ENCODE results near the gene NAV2.

NAV2 gene

DNA sequence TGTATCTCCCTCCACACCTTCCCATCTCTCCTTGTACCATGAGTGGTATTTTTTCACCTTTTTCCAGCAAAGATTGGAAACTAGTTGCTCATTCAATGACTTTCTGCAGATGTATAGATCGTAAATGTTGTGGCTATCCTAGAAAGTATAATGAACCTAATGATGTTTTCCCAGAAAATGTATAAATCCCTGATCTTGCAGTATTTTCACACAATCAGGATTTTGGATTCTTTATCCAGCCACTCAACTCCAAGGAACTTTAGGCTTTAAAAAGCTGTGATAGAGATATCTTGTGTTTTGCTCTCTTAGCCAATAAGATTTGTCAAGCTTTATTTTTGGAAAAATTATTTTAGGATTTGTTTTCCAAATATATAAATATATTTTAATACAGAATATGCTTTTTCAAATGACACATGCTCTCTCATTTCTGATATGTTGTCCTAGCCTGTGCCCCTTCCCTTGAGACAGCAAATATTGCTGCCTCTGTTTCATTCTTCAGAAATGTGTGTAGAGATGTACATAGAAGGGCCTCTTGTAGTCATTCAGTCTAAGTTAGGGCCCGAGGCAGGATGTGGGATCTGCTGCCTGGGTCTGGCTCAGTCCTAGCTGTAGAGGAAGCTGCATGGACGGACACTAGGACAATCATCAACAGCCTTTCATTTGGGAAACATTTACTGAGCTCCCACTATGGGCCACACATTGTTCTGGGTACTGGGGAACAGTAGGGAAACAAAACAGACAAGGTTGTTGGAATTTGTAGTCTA, 62.4 kb downstream of the NAV2 start:
- DNase-seq (ENCODE audit: low read depth) = no peak
- H3K4me3 ChIP-seq (ENCODE audit: control insufficient read depth, low read depth, low read length) = no peak overlapping the region

DNA sequence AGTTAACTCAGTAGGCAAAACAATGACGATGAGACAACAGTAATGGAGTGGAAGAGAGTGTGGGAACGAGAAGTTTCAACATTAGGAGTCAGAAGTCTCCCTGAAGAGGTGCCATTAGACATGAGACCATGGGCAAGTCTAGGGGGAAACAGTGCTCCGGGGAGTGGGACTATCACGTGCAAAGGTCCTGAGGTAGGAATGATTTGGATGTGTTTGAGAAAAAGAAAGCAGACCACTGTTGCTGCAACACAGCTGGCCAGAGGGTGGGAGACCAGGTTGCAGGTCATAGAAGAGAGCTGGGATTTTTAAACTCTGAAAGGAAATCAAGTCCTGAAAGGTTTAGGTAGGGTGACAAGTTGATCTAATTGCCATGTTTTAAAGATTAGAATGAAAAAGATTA, 63.0 kb downstream of the NAV2 start:
- H3K4me3 ChIP-seq (ENCODE audit: control insufficient read depth, low read depth, low read length) = no peak overlapping the region
- TF ChIP-seq CTCF (conservative IDR thresholded peaks at IDR 0.05; ENCODE audit: control insufficient read depth, insufficient read depth, low read depth, low read length) = no peak
- no peak for DNase-seq (ENCODE audit: low read depth)

More for the DNA sequence above, 62.4 kb downstream of the NAV2 start:
- no peak for TF ChIP-seq CTCF (conservative IDR thresholded peaks at IDR 0.05; ENCODE audit: control insufficient read depth, insufficient read depth, low read depth, low read length)

DNA sequence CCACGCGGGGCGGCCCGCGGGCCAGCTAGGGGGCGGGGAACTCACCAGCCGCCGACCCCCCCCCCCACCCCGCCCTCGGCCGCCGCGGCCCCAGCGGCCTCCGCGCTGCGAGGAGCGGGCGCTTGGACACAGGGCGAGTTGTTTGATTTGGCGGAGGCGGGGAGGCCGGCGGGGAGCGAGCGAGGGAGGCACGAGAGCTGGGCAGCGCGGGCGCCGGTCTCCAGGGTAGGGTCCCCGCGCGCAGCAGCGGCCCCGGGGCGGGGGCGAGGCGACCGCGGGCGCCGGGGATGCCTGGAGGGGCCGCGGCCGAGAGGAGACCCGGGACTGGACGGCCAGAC, 64.4 kb downstream of the NAV2 start:
- H3K4me3 ChIP-seq (ENCODE audit: control insufficient read depth, low read depth, low read length) = no peak overlapping the region
- no peak for TF ChIP-seq CTCF (conservative IDR thresholded peaks at IDR 0.05; ENCODE audit: control insufficient read depth, insufficient read depth, low read depth, low read length)
- no peak for DNase-seq (ENCODE audit: low read depth)

DNA sequence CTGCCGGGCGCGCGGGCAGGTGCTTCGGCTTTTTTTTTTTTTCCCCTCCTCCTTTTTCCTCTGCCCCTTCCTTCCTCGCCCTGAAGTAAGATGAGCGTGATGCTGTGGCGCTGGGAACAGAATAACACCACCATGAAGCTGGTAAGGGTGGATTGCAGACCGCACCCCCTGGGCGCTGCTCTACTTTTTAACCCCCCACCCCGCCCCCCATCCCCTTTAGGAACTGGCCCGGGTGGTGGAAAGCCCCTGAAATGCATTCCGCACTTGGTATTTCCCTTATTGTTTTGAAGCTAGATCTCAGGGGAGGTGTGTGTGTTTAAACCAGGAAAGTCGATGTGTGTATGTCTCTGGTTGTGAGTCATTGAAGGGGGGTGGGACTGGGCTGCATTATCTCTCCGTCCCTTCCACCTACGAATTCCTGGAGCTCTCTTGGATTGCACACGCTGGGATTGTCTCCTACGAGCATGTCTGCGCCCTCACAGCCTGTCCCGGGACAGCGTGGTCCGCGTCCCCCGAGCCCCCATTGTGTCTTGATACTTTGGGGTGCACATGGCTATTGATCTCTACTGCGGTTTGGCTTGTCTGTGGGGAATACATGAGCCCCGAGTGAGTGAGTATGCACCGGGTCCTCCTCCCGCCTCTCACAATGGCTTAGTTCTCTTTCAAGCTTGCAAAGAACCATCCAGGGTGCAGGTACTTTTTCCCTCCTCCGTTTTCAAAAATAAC, 64.9 kb downstream of the NAV2 start:
- H3K4me3 ChIP-seq (ENCODE audit: control insufficient read depth, low read depth, low read length) = no peak overlapping the region
- DNase-seq (ENCODE audit: low read depth) = peak; percentile 78
- no peak for TF ChIP-seq CTCF (conservative IDR thresholded peaks at IDR 0.05; ENCODE audit: control insufficient read depth, insufficient read depth, low read depth, low read length)

- no peak overlapping the region for H3K4me3 ChIP-seq (ENCODE audit: control insufficient read depth, low read depth, low read length)
- DNase-seq (ENCODE audit: low read depth) = no peak
- TF ChIP-seq CTCF (conservative IDR thresholded peaks at IDR 0.05; ENCODE audit: control insufficient read depth, insufficient read depth, low read depth, low read length) = no peak
Observed at GRCh38 chr11:19779740-19780139, 67.1 kb downstream of the NAV2 start.

- H3K4me3 ChIP-seq (ENCODE audit: control insufficient read depth, low read depth, low read length) = no peak overlapping the region
Observed at GRCh38 chr11:19781351-19781750, 68.7 kb downstream of the NAV2 start.

More at GRCh38 chr11:19781351-19781750, 68.7 kb downstream of the NAV2 start:
- TF ChIP-seq CTCF (conservative IDR thresholded peaks at IDR 0.05; ENCODE audit: control insufficient read depth, insufficient read depth, low read depth, low read length) = no peak
- DNase-seq (ENCODE audit: low read depth) = no peak
